Measurements from ENCODE around the gene WARS2. TPM values are rescaled to one million over a fixed set of nuclear protein-coding genes. Genes with fewer than 3 reads are reported as not detected.

WARS2 gene
- total RNA-seq (10 to 100 TPM in 3 of 5 donors, 1 to 10 TPM in 2; 3.5 to 48.4 (median 13.6) TPM), polyA plus RNA-seq (10 to 100 TPM in 1 of 3 donors, 1 to 10 TPM in 2; 5.9 to 11.9 (median 6.4) TPM)
- long read RNA-seq, donor 1, partial matches to known transcripts, result 0 of 1 reads
- long read RNA-seq, donor 1, other reads (novel, unspliced or antisense), result 0 of 1 reads
- long read RNA-seq, donor 2, partial matches to known transcripts, result 0 of 3 reads
- long read RNA-seq, donor 2, other reads (novel, unspliced or antisense), result 0 of 3 reads
- long read RNA-seq, donor 3, partial matches to known transcripts, result 0 of 2 reads
- long read RNA-seq, donor 3, other reads (novel, unspliced or antisense), result 0 of 2 reads
- long read RNA-seq, donor 4, result 0 reads
- long read RNA-seq, donor 5, partial matches to known transcripts, result 0 of 2 reads
- long read RNA-seq, donor 5, other reads (novel, unspliced or antisense), result 0 of 2 reads
- long read RNA-seq, donor 6, result 0 reads
- long read RNA-seq, donor 7, transcript WARS2-201 (6 exons, 2,800 nt), result major isoform, 5 of 5 reads
- long read RNA-seq, donor 7, partial matches to known transcripts, result 0 of 5 reads
- long read RNA-seq, donor 7, other reads (novel, unspliced or antisense), result 0 of 5 reads
- long read RNA-seq, donor 8, partial matches to known transcripts, result 0 of 3 reads
- long read RNA-seq, donor 8, other reads (novel, unspliced or antisense), result 0 of 3 reads
- long read RNA-seq, donor 9, partial matches to known transcripts, result 0 of 3 reads
- long read RNA-seq, donor 9, other reads (novel, unspliced or antisense), result 0 of 3 reads
- long read RNA-seq, donor 10, partial matches to known transcripts, result 0 of 3 reads
- long read RNA-seq, donor 10, other reads (novel, unspliced or antisense), result 0 of 3 reads

- H3K27ac ChIP-seq, result peak within 1 kb of the TSS; percentile 93 to 99 (median 97)
- H3K4me3 ChIP-seq, result peak within 1 kb of the TSS; percentile 54 to 61 (median 58)
- DNase-seq, result peak; percentile 96 to 99
- H3K9me3 ChIP-seq, result no peaks in the 10 kb centered on the region
- peaks cover 0 to 11% (median 3%) of the 10 kb centered on the region in 4 donors for H3K36me3 ChIP-seq
- TF ChIP-seq POLR2A (IDR thresholded peaks at IDR 0.05), result peak in 2 of 4 donors; percentile 8 to 35
- peak in 1 of 7 experiments; percentile 25 for TF ChIP-seq CTCF (IDR thresholded peaks at IDR 0.05)
- peak; percentile 90 to 92 (median 91) for TF ChIP-seq POLR2AphosphoS5 (IDR thresholded peaks at IDR 0.05)
- TF ChIP-seq EP300 (IDR thresholded peaks at IDR 0.05), result no peak
- 0 to 1% (median 0%) methylated on average over 46 to 50 of the region's 50 CpGs for WGBS, 5 donors
- peaks cover 9 to 30% (median 27%) of the 10 kb centered on the region in 4 donors for H3K4me1 ChIP-seq
- intact Hi-C loops (cut with DNase I; ENCODE audit: low total_unique reads), result no loop called here
- no peaks in the 10 kb centered on the region for H3K27me3 ChIP-seq
Measured at GRCh38 chr1:119140177-119141019, at the start of gene WARS2. Gene WARS2 (minus strand): TSS chr1:119140653. CDS start chr1:119140644, 9 bp downstream.

GRCh38 chr1:119188926-119189325 is 48.5 kb upstream of the WARS2 start:
- H3K36me3 ChIP-seq, result peaks cover 0 to 15% (median 2%) of the 10 kb centered on the region in 4 donors
- H3K27ac ChIP-seq, result no peak overlapping the region
- 64 to 86% (median 78%) methylated on average over 3 of the region's 3 CpGs for WGBS, 5 donors
- H3K27me3 ChIP-seq, result no peaks in the 10 kb centered on the region
- H3K4me1 ChIP-seq, result no peaks in the 10 kb centered on the region
- peak in 1 of 2 donors; percentile 5 for DNase-seq
- intact Hi-C loops (cut with DNase I; ENCODE audit: low total_unique reads), result no loop called here
- H3K4me3 ChIP-seq, result no peak overlapping the region
- peaks cover 0 to 15% (median 0%) of the 10 kb centered on the region in 4 donors for H3K9me3 ChIP-seq
- no peak for TF ChIP-seq EP300 (IDR thresholded peaks at IDR 0.05)
- TF ChIP-seq POLR2A (IDR thresholded peaks at IDR 0.05), result no peak
- TF ChIP-seq CTCF (IDR thresholded peaks at IDR 0.05), result no peak
- no peak for TF ChIP-seq POLR2AphosphoS5 (IDR thresholded peaks at IDR 0.05)

GRCh38 chr1:119187416-119187815 is 47.0 kb upstream of the WARS2 start:
- Histone ChIP-seq H3K27me3 (no peaks in the 10 kb centered on the region), H3K4me1 (no peaks in the 10 kb centered on the region), H3K36me3 (peaks cover 0 to 15% (median 2%) of the 10 kb centered on the region in 4 donors), H3K9me3 (peaks cover 0 to 15% (median 0%) of the 10 kb centered on the region in 4 donors), H3K27ac (no peak overlapping the region), H3K4me3 (no peak overlapping the region)
- WGBS, 5 donors, result 76 to 100% (median 94%) methylated on average over 2 of the region's 2 CpGs
- DNase-seq, result no peak
- intact Hi-C loops (cut with DNase I; ENCODE audit: low total_unique reads), result no loop called here
- TF ChIP-seq CTCF (IDR thresholded peaks at IDR 0.05) (no peak), POLR2AphosphoS5 (IDR thresholded peaks at IDR 0.05) (no peak)
